ENCODE data around the gene CGRRF1.

The CGRRF1 gene

GRCh38 chr14:54535126-54535525 is 25.4 kb downstream of the CGRRF1 start:
- Histone ChIP-seq H3K9me3 (ENCODE audit: control insufficient read depth in 1 of 2, low read length in 2 of 2) (no peaks in the 10 kb centered on the region), H3K4me1 (ENCODE audit: control insufficient read depth in 1 of 2, insufficient read depth in 2 of 2, low read length in 2 of 2) (peaks cover 9 to 10% of the 10 kb centered on the region in 2 donors), H3K9ac (ENCODE audit: low read depth in 1 of 2, low read length in 2 of 2) (no peak overlapping the region), H3K4me3 (ENCODE audit: low read depth in 1 of 2, low read length in 2 of 2) (no peak overlapping the region), H3K27ac (ENCODE audit: low read depth, low read length) (no peak overlapping the region), H3K27me3 (ENCODE audit: control insufficient read depth in 1 of 2, insufficient read depth in 2 of 2, low read length in 2 of 2) (no peaks in the 10 kb centered on the region), H3K36me3 (ENCODE audit: control insufficient read depth in 1 of 2, insufficient read depth in 2 of 2, low read length in 2 of 2) (no peaks in the 10 kb centered on the region)

- peaks cover 9 to 10% of the 10 kb centered on the region in 2 donors for H3K4me1 ChIP-seq (ENCODE audit: control insufficient read depth in 1 of 2, insufficient read depth in 2 of 2, low read length in 2 of 2)
Observed at GRCh38 chr14:54535646-54536045, 25.9 kb downstream of the CGRRF1 start.

DNA sequence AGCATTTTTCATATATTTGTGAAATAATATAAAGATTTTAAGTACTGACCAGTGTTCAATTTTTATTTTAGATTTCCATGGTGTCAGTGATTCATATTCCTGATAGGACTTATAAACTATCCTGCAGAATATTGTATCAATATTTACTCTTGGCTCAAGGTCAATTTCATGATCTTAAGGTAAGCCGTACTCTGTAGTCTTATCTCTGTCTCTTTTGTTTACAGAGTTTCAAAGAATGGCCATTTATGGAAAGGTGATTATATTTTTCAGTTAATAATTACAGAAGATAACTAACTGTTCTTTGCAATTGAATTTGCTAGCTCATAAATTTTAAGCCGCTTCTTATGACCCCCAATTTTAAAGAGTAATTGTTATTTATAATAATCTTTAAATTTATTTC is 27.9 kb downstream of the CGRRF1 start:
- H3K27me3 ChIP-seq (ENCODE audit: control insufficient read depth in 1 of 2, insufficient read depth in 2 of 2, low read length in 2 of 2) = no peaks in the 10 kb centered on the region
- no peak overlapping the region for H3K9ac ChIP-seq (ENCODE audit: low read depth in 1 of 2, low read length in 2 of 2)
- H3K4me1 ChIP-seq (ENCODE audit: control insufficient read depth in 1 of 2, insufficient read depth in 2 of 2, low read length in 2 of 2) = peaks cover 9 to 10% of the 10 kb centered on the region in 2 donors
- H3K9me3 ChIP-seq (ENCODE audit: control insufficient read depth in 1 of 2, low read length in 2 of 2) = no peaks in the 10 kb centered on the region
- no peaks in the 10 kb centered on the region for H3K36me3 ChIP-seq (ENCODE audit: control insufficient read depth in 1 of 2, insufficient read depth in 2 of 2, low read length in 2 of 2)
- H3K27ac ChIP-seq (ENCODE audit: low read depth, low read length) = no peak overlapping the region
- H3K4me3 ChIP-seq (ENCODE audit: low read depth in 1 of 2, low read length in 2 of 2) = no peak overlapping the region

More at GRCh38 chr14:54535646-54536045, 25.9 kb downstream of the CGRRF1 start:
- Histone ChIP-seq H3K4me3 (ENCODE audit: low read depth in 1 of 2, low read length in 2 of 2) (no peak overlapping the region), H3K27ac (ENCODE audit: low read depth, low read length) (no peak overlapping the region), H3K36me3 (ENCODE audit: control insufficient read depth in 1 of 2, insufficient read depth in 2 of 2, low read length in 2 of 2) (no peaks in the 10 kb centered on the region), H3K9ac (ENCODE audit: low read depth in 1 of 2, low read length in 2 of 2) (no peak overlapping the region), H3K27me3 (ENCODE audit: control insufficient read depth in 1 of 2, insufficient read depth in 2 of 2, low read length in 2 of 2) (no peaks in the 10 kb centered on the region), H3K9me3 (ENCODE audit: control insufficient read depth in 1 of 2, low read length in 2 of 2) (no peaks in the 10 kb centered on the region)

GRCh38 chr14:54538055-54538454 is 28.3 kb downstream of the CGRRF1 start:
- no peaks in the 10 kb centered on the region for H3K9me3 ChIP-seq (ENCODE audit: control insufficient read depth in 1 of 2, low read length in 2 of 2)

DNA sequence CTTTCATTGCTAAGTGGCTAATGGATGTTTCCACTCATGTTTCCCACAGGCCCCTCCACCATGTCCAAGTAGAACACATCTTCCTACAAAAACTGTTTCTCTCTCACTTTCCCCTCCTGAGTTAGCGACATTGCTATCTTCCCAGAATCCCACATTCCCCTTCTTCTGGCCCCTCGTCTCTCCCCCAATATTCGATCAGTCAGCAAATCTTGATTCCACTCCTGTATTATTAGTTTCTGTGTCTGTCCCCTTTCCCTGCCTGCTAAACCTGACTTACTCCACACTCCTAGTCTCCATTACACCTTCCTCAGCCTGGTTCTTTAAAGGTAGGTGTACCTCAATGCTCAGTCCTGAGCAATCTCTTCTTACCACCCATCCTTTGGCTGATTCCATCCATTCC is 37.9 kb downstream of the CGRRF1 start:
- Histone ChIP-seq H3K27ac (ENCODE audit: low read depth, low read length) (no peak overlapping the region), H3K27me3 (ENCODE audit: control insufficient read depth in 1 of 2, insufficient read depth in 2 of 2, low read length in 2 of 2) (no peaks in the 10 kb centered on the region)

More at GRCh38 chr14:54538055-54538454, 28.3 kb downstream of the CGRRF1 start:
- H3K4me1 ChIP-seq (ENCODE audit: control insufficient read depth in 1 of 2, insufficient read depth in 2 of 2, low read length in 2 of 2) = peaks cover 9 to 10% of the 10 kb centered on the region in 2 donors
- H3K27ac ChIP-seq (ENCODE audit: low read depth, low read length) = no peak overlapping the region
- no peak overlapping the region for H3K4me3 ChIP-seq (ENCODE audit: low read depth in 1 of 2, low read length in 2 of 2)
- no peak overlapping the region for H3K9ac ChIP-seq (ENCODE audit: low read depth in 1 of 2, low read length in 2 of 2)
- no peaks in the 10 kb centered on the region for H3K36me3 ChIP-seq (ENCODE audit: control insufficient read depth in 1 of 2, insufficient read depth in 2 of 2, low read length in 2 of 2)
- no peaks in the 10 kb centered on the region for H3K27me3 ChIP-seq (ENCODE audit: control insufficient read depth in 1 of 2, insufficient read depth in 2 of 2, low read length in 2 of 2)

DNA sequence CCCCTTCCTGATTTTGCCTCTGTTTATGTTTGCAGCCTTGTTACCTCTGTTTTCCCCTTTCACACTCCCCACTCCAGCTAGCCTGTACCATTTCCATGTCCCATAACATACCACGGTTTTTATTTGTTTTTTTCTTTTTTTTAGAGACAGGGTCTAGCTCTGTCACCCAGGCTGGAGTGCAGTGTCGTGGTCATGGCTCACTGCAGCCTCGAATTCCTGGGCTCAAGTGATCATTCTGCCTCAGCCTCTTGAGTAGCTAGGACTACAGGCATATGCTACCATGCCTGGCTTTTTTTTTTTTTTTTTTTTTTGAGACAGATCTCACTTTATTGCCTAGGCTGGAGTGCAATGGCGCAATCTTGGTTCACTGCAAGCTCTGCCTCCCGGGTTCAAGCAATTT is 38.8 kb downstream of the CGRRF1 start:
- Histone ChIP-seq H3K27me3 (ENCODE audit: control insufficient read depth in 1 of 2, insufficient read depth in 2 of 2, low read length in 2 of 2) (no peaks in the 10 kb centered on the region), H3K4me3 (ENCODE audit: low read depth in 1 of 2, low read length in 2 of 2) (no peak overlapping the region), H3K36me3 (ENCODE audit: control insufficient read depth in 1 of 2, insufficient read depth in 2 of 2, low read length in 2 of 2) (no peaks in the 10 kb centered on the region), H3K27ac (ENCODE audit: low read depth, low read length) (no peak overlapping the region), H3K4me1 (ENCODE audit: control insufficient read depth in 1 of 2, insufficient read depth in 2 of 2, low read length in 2 of 2) (no peaks in the 10 kb centered on the region), H3K9me3 (ENCODE audit: control insufficient read depth in 1 of 2, low read length in 2 of 2) (no peaks in the 10 kb centered on the region), H3K9ac (ENCODE audit: low read depth in 1 of 2, low read length in 2 of 2) (no peak overlapping the region)

More for the DNA sequence above, 37.9 kb downstream of the CGRRF1 start:
- no peaks in the 10 kb centered on the region for H3K4me1 ChIP-seq (ENCODE audit: control insufficient read depth in 1 of 2, insufficient read depth in 2 of 2, low read length in 2 of 2)
- H3K4me3 ChIP-seq (ENCODE audit: low read depth in 1 of 2, low read length in 2 of 2) = no peak overlapping the region
- H3K9me3 ChIP-seq (ENCODE audit: control insufficient read depth in 1 of 2, low read length in 2 of 2) = no peaks in the 10 kb centered on the region
- no peak overlapping the region for H3K9ac ChIP-seq (ENCODE audit: low read depth in 1 of 2, low read length in 2 of 2)
- H3K36me3 ChIP-seq (ENCODE audit: control insufficient read depth in 1 of 2, insufficient read depth in 2 of 2, low read length in 2 of 2) = no peaks in the 10 kb centered on the region

GRCh38 chr14:54549862-54550261 is 40.2 kb downstream of the CGRRF1 start:
- no peak overlapping the region for H3K4me3 ChIP-seq (ENCODE audit: low read depth in 1 of 2, low read length in 2 of 2)
- H3K27me3 ChIP-seq (ENCODE audit: control insufficient read depth in 1 of 2, insufficient read depth in 2 of 2, low read length in 2 of 2) = no peaks in the 10 kb centered on the region
- H3K4me1 ChIP-seq (ENCODE audit: control insufficient read depth in 1 of 2, insufficient read depth in 2 of 2, low read length in 2 of 2) = no peaks in the 10 kb centered on the region
- no peaks in the 10 kb centered on the region for H3K9me3 ChIP-seq (ENCODE audit: control insufficient read depth in 1 of 2, low read length in 2 of 2)
- H3K27ac ChIP-seq (ENCODE audit: low read depth, low read length) = no peak overlapping the region
- no peak overlapping the region for H3K9ac ChIP-seq (ENCODE audit: low read depth in 1 of 2, low read length in 2 of 2)
- H3K36me3 ChIP-seq (ENCODE audit: control insufficient read depth in 1 of 2, insufficient read depth in 2 of 2, low read length in 2 of 2) = no peaks in the 10 kb centered on the region

DNA sequence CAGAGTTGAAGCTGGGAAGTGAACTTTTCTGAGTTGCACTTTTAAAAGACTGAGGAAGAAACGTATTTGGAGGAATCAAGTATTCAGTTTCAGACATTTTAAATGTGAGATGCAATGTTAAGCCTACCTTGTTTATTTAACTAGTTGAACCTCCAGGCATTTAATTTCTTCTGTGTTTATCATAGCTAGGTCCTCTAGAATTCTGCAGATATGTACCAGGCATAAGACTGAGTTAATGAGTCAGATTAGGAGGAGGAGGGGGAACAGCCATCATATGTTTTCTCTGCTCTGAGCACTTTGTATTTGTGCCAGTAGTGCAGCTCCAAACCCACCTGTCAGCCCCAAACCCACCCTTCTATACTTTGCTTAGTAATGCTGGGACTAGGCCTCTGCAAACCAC is 40.8 kb downstream of the CGRRF1 start:
- H3K4me3 ChIP-seq (ENCODE audit: low read depth in 1 of 2, low read length in 2 of 2) = no peak overlapping the region
- no peaks in the 10 kb centered on the region for H3K4me1 ChIP-seq (ENCODE audit: control insufficient read depth in 1 of 2, insufficient read depth in 2 of 2, low read length in 2 of 2)
- no peak overlapping the region for H3K9ac ChIP-seq (ENCODE audit: low read depth in 1 of 2, low read length in 2 of 2)
- H3K9me3 ChIP-seq (ENCODE audit: control insufficient read depth in 1 of 2, low read length in 2 of 2) = no peaks in the 10 kb centered on the region
- H3K36me3 ChIP-seq (ENCODE audit: control insufficient read depth in 1 of 2, insufficient read depth in 2 of 2, low read length in 2 of 2) = no peaks in the 10 kb centered on the region
- H3K27me3 ChIP-seq (ENCODE audit: control insufficient read depth in 1 of 2, insufficient read depth in 2 of 2, low read length in 2 of 2) = no peaks in the 10 kb centered on the region
- no peak overlapping the region for H3K27ac ChIP-seq (ENCODE audit: low read depth, low read length)

GRCh38 chr14:54554401-54554800 is 44.7 kb downstream of the CGRRF1 start:
- Histone ChIP-seq H3K9ac (ENCODE audit: low read depth in 1 of 2, low read length in 2 of 2) (no peak overlapping the region), H3K27me3 (ENCODE audit: control insufficient read depth in 1 of 2, insufficient read depth in 2 of 2, low read length in 2 of 2) (no peaks in the 10 kb centered on the region), H3K4me1 (ENCODE audit: control insufficient read depth in 1 of 2, insufficient read depth in 2 of 2, low read length in 2 of 2) (no peaks in the 10 kb centered on the region), H3K27ac (ENCODE audit: low read depth, low read length) (no peak overlapping the region), H3K9me3 (ENCODE audit: control insufficient read depth in 1 of 2, low read length in 2 of 2) (no peaks in the 10 kb centered on the region), H3K4me3 (ENCODE audit: low read depth in 1 of 2, low read length in 2 of 2) (no peak overlapping the region), H3K36me3 (ENCODE audit: control insufficient read depth in 1 of 2, insufficient read depth in 2 of 2, low read length in 2 of 2) (no peaks in the 10 kb centered on the region)

DNA sequence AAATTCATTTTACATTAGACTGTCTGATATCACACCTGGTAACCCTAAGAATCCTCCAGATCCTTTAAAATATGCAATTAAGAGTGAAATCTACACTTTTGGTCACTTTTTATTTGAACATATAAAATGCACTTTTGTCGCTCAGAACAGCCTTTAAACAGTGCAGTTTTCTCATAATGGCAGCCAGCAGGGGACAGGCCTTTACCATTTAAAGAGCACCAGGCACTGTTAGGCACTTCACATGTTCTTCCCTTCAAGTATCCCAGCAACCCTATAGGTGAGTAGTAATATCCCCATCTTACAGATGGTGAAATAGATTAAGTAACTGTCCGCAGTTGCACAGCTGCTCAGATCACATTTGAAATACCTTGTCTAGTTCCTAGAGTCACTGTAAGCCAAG is 45.9 kb downstream of the CGRRF1 start:
- Histone ChIP-seq H3K9ac (ENCODE audit: low read depth in 1 of 2, low read length in 2 of 2) (no peak overlapping the region), H3K9me3 (ENCODE audit: control insufficient read depth in 1 of 2, low read length in 2 of 2) (no peaks in the 10 kb centered on the region), H3K4me3 (ENCODE audit: low read depth in 1 of 2, low read length in 2 of 2) (no peak overlapping the region), H3K27ac (ENCODE audit: low read depth, low read length) (no peak overlapping the region), H3K36me3 (ENCODE audit: control insufficient read depth in 1 of 2, insufficient read depth in 2 of 2, low read length in 2 of 2) (no peaks in the 10 kb centered on the region), H3K4me1 (ENCODE audit: control insufficient read depth in 1 of 2, insufficient read depth in 2 of 2, low read length in 2 of 2) (no peaks in the 10 kb centered on the region), H3K27me3 (ENCODE audit: control insufficient read depth in 1 of 2, insufficient read depth in 2 of 2, low read length in 2 of 2) (no peaks in the 10 kb centered on the region)

- Histone ChIP-seq H3K36me3 (ENCODE audit: control insufficient read depth in 1 of 2, insufficient read depth in 2 of 2, low read length in 2 of 2) (no peaks in the 10 kb centered on the region), H3K27me3 (ENCODE audit: control insufficient read depth in 1 of 2, insufficient read depth in 2 of 2, low read length in 2 of 2) (no peaks in the 10 kb centered on the region)
Observed at GRCh38 chr14:54556535-54556934, 46.8 kb downstream of the CGRRF1 start.

More at GRCh38 chr14:54556535-54556934, 46.8 kb downstream of the CGRRF1 start:
- Histone ChIP-seq H3K9ac (ENCODE audit: low read depth in 1 of 2, low read length in 2 of 2) (no peak overlapping the region), H3K27ac (ENCODE audit: low read depth, low read length) (no peak overlapping the region), H3K4me3 (ENCODE audit: low read depth in 1 of 2, low read length in 2 of 2) (no peak overlapping the region), H3K9me3 (ENCODE audit: control insufficient read depth in 1 of 2, low read length in 2 of 2) (no peaks in the 10 kb centered on the region), H3K4me1 (ENCODE audit: control insufficient read depth in 1 of 2, insufficient read depth in 2 of 2, low read length in 2 of 2) (no peaks in the 10 kb centered on the region)

Measured in duodenal mucosa (tissue), 2 donors.